Hepatocyte (in vitro differentiated cells): ENCODE data around the gene SCML1. TPM values are rescaled to one million over a fixed set of nuclear protein-coding genes. Genes with fewer than 3 reads are reported as not detected.
A peak's percentile ranks its signal among the peaks of the same experiment; 100 is the strongest.
"Not testable (repeated sequence)": the region's sequence is repeated elsewhere in the genome, so short reads cannot be mapped to it uniquely, and the experiment has no call there.

ENCODE experiments used
- DNase-seq: peaks from one replicate; pipeline ENCODE4 v3.0.0-alpha.2; 2016; ENCODE audit warnings: low spot score
- H2AFZ ChIP-seq: fragments of 200-600 bp; sonication (generic); 2 replicates; pipeline ENCODE4 v1.6.0; 2016; ENCODE audit warnings: antibody characterized with exemption, mild to moderate bottlenecking
- H3K27ac ChIP-seq: fragments of 200-600 bp; sonication (generic); 2 replicates; pipeline ENCODE4 v1.5.1; 2016; ENCODE audit warnings: mild to moderate bottlenecking
- H3K27me3 ChIP-seq: fragments of 200-600 bp; sonication (generic); 2 replicates; pipeline ENCODE4 v1.6.1; 2016
- H3K36me3 ChIP-seq: fragments of 200-600 bp; sonication (generic); replicated peaks from 2 replicates; pipeline ENCODE4 v1.5.1; 2016; ENCODE audit warnings: low read depth; ENCODE audit not compliant: insufficient read depth
- H3K4me1 ChIP-seq: fragments of 200-600 bp; sonication (generic); 2 replicates; pipeline ENCODE4 v1.5.1; 2016; ENCODE audit warnings: mild to moderate bottlenecking, moderate library complexity; ENCODE audit not compliant: insufficient read depth
- H3K4me2 ChIP-seq: fragments of 200-600 bp; sonication (generic); 2 replicates; pipeline ENCODE4 v1.6.0; 2016
- H3K4me3 ChIP-seq: fragments of 200-600 bp; sonication (generic); 2 replicates; pipeline ENCODE4 v1.5.1; 2016; ENCODE audit warnings: mild to moderate bottlenecking
- H3K79me2 ChIP-seq: fragments of 200-600 bp; sonication (generic); 2 replicates; pipeline ENCODE4 v1.6.0; 2017; ENCODE audit warnings: mild to moderate bottlenecking
- H3K9me2 ChIP-seq: fragments of 200-600 bp; sonication (generic); replicated peaks from 2 replicates; pipeline ENCODE4 v1.6.0; 2017; ENCODE audit warnings: mild to moderate bottlenecking; ENCODE audit not compliant: insufficient read depth
- H3K9me3 ChIP-seq: fragments of 200-600 bp; sonication (generic); 2 replicates; pipeline ENCODE4 v1.5.1; 2016; ENCODE audit warnings: low read depth, mild to moderate bottlenecking
- H4K20me1 ChIP-seq: fragments of 200-600 bp; sonication (generic); 2 replicates; pipeline ENCODE4 v1.6.0; 2016; ENCODE audit warnings: mild to moderate bottlenecking; ENCODE audit not compliant: insufficient read depth, poor library complexity, severe bottlenecking
- CTCF ChIP-seq: fragments of 200-600 bp; sonication (generic); IDR thresholded peaks from 2 replicates; pipeline ENCODE4 v1.5.1; 2016; ENCODE audit warnings: antibody characterized with exemption, mild to moderate bottlenecking; ENCODE audit not compliant: poor library complexity
- EZH2 ChIP-seq: fragments of 200-600 bp; sonication (generic); IDR thresholded peaks from 2 replicates; pipeline ENCODE4 v1.6.1; 2016; ENCODE audit warnings: antibody characterized with exemption, mild to moderate bottlenecking, borderline replicate concordance
- EZH2phosphoT487 ChIP-seq: fragments of 200-600 bp; sonication (generic); IDR thresholded peaks from one replicate; pipeline ENCODE4 v1.6.1; 2018; ENCODE audit warnings: antibody characterized with exemption, mild to moderate bottlenecking, low read depth, moderate library complexity; ENCODE audit not compliant: unreplicated experiment, severe bottlenecking
- WGBS: methylation state at CpG from one replicate; pipeline ENCODE4 v1.1.6; 2016; ENCODE audit warnings: low lambda C conversion rate; ENCODE audit errors: missing lambda C conversion rate; 5-methylcytosine and 5-hydroxymethylcytosine counted together
- polyA plus RNA-seq: library from polyadenylated mRNA; unstranded; fragments of >200 nt; fragmentation: Nextera tagmentation; extraction: Ambion mirVana; gene quantifications from 2 replicates; pipeline ENCODE4 v1.2.1, GENCODE V29; 2016
- total RNA-seq: library from RNA; depleted of rRNA; stranded (reverse); fragments of >200 nt; gene quantifications from 2 replicates; pipeline ENCODE4 v1.2.3, GENCODE V29; 2014

The SCML1 gene
- total and polyA plus RNA-seq, 2 experiments from 2014 or later, result 17.0 to 23.7 TPM

DNA sequence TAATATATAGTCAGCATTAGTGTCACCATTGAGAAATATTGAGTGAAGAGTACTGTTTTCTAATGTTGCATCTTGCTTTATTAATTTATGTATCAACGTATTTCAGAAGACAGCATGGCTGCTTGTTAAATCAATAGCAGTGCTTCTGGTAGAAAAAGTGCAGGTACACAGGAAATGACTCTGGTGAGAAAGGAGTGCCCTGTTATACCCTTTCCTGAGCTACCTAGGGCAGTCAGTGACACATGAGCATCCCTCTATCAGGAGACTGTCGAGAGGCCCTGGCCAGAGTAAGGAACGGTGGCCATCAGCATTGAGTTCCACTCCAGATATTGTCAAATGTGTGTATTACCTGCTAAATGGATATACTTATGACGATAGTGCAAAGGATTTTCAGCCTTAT, 42.1 kb downstream of the SCML1 start:
- no peaks in the 10 kb centered on the region for H3K9me3 ChIP-seq
- no peak overlapping the region for H3K27ac ChIP-seq
- H3K27me3 ChIP-seq, result no peaks in the 10 kb centered on the region
- no peak overlapping the region for H3K4me3 ChIP-seq
- DNase-seq, result no peak
- TF ChIP-seq CTCF, result no peak
- TF ChIP-seq EZH2, result no peak
- TF ChIP-seq EZH2phosphoT487, result no peak
- H2AFZ ChIP-seq, result no peak overlapping the region
- H3K4me1 ChIP-seq, result no peaks in the 10 kb centered on the region
- H3K36me3 ChIP-seq, result no peaks in the 10 kb centered on the region
- H4K20me1 ChIP-seq, result no peaks in the 10 kb centered on the region
- 80% methylated on average over 4 of the region's 4 CpGs for WGBS
- no peaks in the 10 kb centered on the region for H3K79me2 ChIP-seq
- no peaks in the 10 kb centered on the region for H3K9me2 ChIP-seq
- no peak overlapping the region for H3K4me2 ChIP-seq

GRCh38 chrX:17786554-17787347, 49.5 kb downstream of the SCML1 start:
- WGBS, result 76% methylated on average over 26 of the region's 31 CpGs
- H3K36me3 ChIP-seq, H4K20me1 ChIP-seq, H3K4me3 ChIP-seq, H3K79me2 ChIP-seq, H3K4me1 ChIP-seq, H2AFZ ChIP-seq, H3K27me3 ChIP-seq, H3K9me2 ChIP-seq, H3K9me3 ChIP-seq, H3K27ac ChIP-seq, DNase-seq: not testable (repeated sequence)
- peak overlapping the region; percentile 49 for H3K4me2 ChIP-seq

GRCh38 chrX:17787557-17787956, 50.3 kb downstream of the SCML1 start:
- no peaks in the 10 kb centered on the region for H3K9me3 ChIP-seq
- no peak for DNase-seq
- 90% methylated on average over 11 of the region's 11 CpGs for WGBS
- H3K9me2 ChIP-seq, result no peaks in the 10 kb centered on the region
- H4K20me1 ChIP-seq, result no peaks in the 10 kb centered on the region
- H3K4me1 ChIP-seq, result no peaks in the 10 kb centered on the region
- H3K27ac ChIP-seq, result no peak overlapping the region
- H3K4me2 ChIP-seq, result no peak overlapping the region
- no peaks in the 10 kb centered on the region for H3K79me2 ChIP-seq
- no peak overlapping the region for H2AFZ ChIP-seq
- no peak overlapping the region for H3K4me3 ChIP-seq
- no peaks in the 10 kb centered on the region for H3K36me3 ChIP-seq
- H3K27me3 ChIP-seq, result no peaks in the 10 kb centered on the region
- TF ChIP-seq CTCF (no peak), EZH2phosphoT487 (no peak), EZH2 (no peak)

- Histone ChIP-seq H3K9me2 (no peaks in the 10 kb centered on the region), H3K27me3 (no peaks in the 10 kb centered on the region), H3K79me2 (no peaks in the 10 kb centered on the region), H3K4me3 (no peak overlapping the region), H4K20me1 (no peaks in the 10 kb centered on the region), H3K4me2 (no peak overlapping the region), H3K9me3 (no peaks in the 10 kb centered on the region), H3K36me3 (no peaks in the 10 kb centered on the region), H3K27ac (no peak overlapping the region), H2AFZ (no peak overlapping the region), H3K4me1 (no peaks in the 10 kb centered on the region)
- peak; percentile 40 for DNase-seq
- WGBS, result 24% methylated on average over 4 of the region's 4 CpGs
- TF ChIP-seq EZH2 (no peak), CTCF (peak; percentile 58)
Measured at GRCh38 chrX:17788439-17788838, 51.1 kb downstream of the SCML1 start.
